K562 (cell line): ENCODE measurements around the gene RDH16. TPM values are rescaled to one million over a fixed set of nuclear protein-coding genes. Genes with fewer than 3 reads are reported as not detected.

Experiments used
- ATAC-seq: fragments of 200-7000 bp; cut with Tn5 transposase; 3 replicates; pipeline ENCODE4 v1.9.1; 2020; ENCODE audit warnings: moderate library complexity
- BruUV-seq: library from RNA; stranded (reverse); fragments of 400-500 nt; replicated peaks from 2 replicates; lab custom pipeline; 2021; lab: Mats Ljungman, UMichigan
- CTCF ChIA-PET: fragments of 300-600 bp; formaldehyde crosslinking; extraction: SDS; loops from one replicate; lab custom pipeline; 2021; ENCODE audit warnings: low intra/inter-chr PET ratio; lab: Yijun Ruan, JAX
- POLR2A ChIA-PET: fragments of 300-600, 350-650 bp; sonication (Branson Sonifier 250); formaldehyde crosslinking; extraction: SDS; loops from one replicate; lab custom pipeline; 2021; ENCODE audit warnings: antibody characterized with exemption, inconsistent platforms; lab: Yijun Ruan, JAX
- DNase-seq, 4 experiments: peaks; one replicate each; pipeline versions ENCODE4 v3.0.0 to v3.0.0-alpha.2; 2011 to 2018; ENCODE audit warnings: low spot score in 3 of 4, mixed read lengths in 3 of 4; ENCODE audit errors: extremely low read depth in 1 of 4
- FAIRE-seq: peaks from 2 replicates; lab custom pipeline; 2011; peaks lifted over from hg19 to GRCh38; lab: Jason Lieb, UNC
- H2AFZ ChIP-seq: 2 replicates; pipeline ENCODE4 v1.6.0; 2011; ENCODE audit warnings: low read depth, low read length, control low read depth, inconsistent platforms
- H3K27ac ChIP-seq: fragments of 200-600 bp; 3 replicates; pipeline ENCODE4 v1.8.0; 2011; ENCODE audit warnings: low read depth, mild to moderate bottlenecking, control low read depth, inconsistent platforms, low read length, moderate library complexity, mixed read lengths; ENCODE audit errors: extremely low read depth
- H3K27me3 ChIP-seq, 2 experiments: fragments of 300-600 bp in 1 of 2; 2 replicates in 1 of 2; 3 replicates in 1 of 2; pipeline versions ENCODE4 v1.6.0 to v1.8.0; 2011; ENCODE audit warnings: inconsistent platforms in 2 of 2, low read length in 2 of 2, mild to moderate bottlenecking in 1 of 2, mixed read lengths in 1 of 2, moderate library complexity in 1 of 2; ENCODE audit not compliant: control insufficient read depth in 2 of 2, insufficient read depth in 2 of 2
- H3K36me3 ChIP-seq: fragments of 300-600 bp; 3 replicates; pipeline ENCODE4 v1.8.0; 2011; ENCODE audit warnings: mild to moderate bottlenecking, low read length, inconsistent platforms; ENCODE audit not compliant: control insufficient read depth, insufficient read depth
- H3K4me1 ChIP-seq, 2 experiments: fragments of 200-600 bp in 1 of 2; replicated peaks in 1 of 2; 2 replicates in 1 of 2; 3 replicates in 1 of 2; pipeline versions ENCODE4 v1.5.1 to v1.8.0; 2011; ENCODE audit warnings: inconsistent platforms in 2 of 2, low read length in 2 of 2, mild to moderate bottlenecking in 1 of 2, mixed read lengths in 1 of 2, moderate library complexity in 1 of 2; ENCODE audit not compliant: control insufficient read depth in 2 of 2, insufficient read depth in 2 of 2
- H3K4me2 ChIP-seq: 2 replicates; pipeline ENCODE4 v1.6.1; 2011; ENCODE audit warnings: low read length, control low read depth, inconsistent platforms, mixed read lengths; ENCODE audit not compliant: insufficient read depth
- H3K4me3 ChIP-seq: fragments of 200-600 bp; sonication (generic), shearing (Covaris generic); 2 replicates; pipeline ENCODE4 v1.5.1; 2016; ENCODE audit warnings: control low read depth, inconsistent platforms
- H3K79me2 ChIP-seq: fragments of 200-600 bp; 3 replicates; pipeline ENCODE4 v1.8.0; 2011; ENCODE audit warnings: low read length, inconsistent platforms; ENCODE audit not compliant: control insufficient read depth, insufficient read depth
- H3K9ac ChIP-seq, 2 experiments: 2 replicates each; pipeline versions ENCODE4 v1.6.0 to v1.6.1; 2011; ENCODE audit warnings: low read depth in 2 of 2, low read length in 2 of 2, control low read depth in 1 of 2, inconsistent platforms in 1 of 2, mild to moderate bottlenecking in 1 of 2, mixed read lengths in 1 of 2; ENCODE audit not compliant: insufficient read depth in 1 of 2
- H3K9me1 ChIP-seq: one replicate; pipeline ENCODE4 v1.6.0; 2011; ENCODE audit warnings: inconsistent platforms, mild to moderate bottlenecking, low read length, moderate library complexity; ENCODE audit not compliant: control insufficient read depth, insufficient read depth
- H3K9me3 ChIP-seq: replicated peaks from 2 replicates; pipeline ENCODE4 v1.5.1; 2011; ENCODE audit warnings: low read depth, low read length, inconsistent platforms; ENCODE audit not compliant: control insufficient read depth, insufficient read depth
- H4K20me1 ChIP-seq: replicated peaks from 2 replicates; pipeline ENCODE4 v1.6.1; 2011; ENCODE audit warnings: low read length, inconsistent platforms, mixed read lengths; ENCODE audit not compliant: control insufficient read depth, insufficient read depth
- BCOR ChIP-seq: fragments of 450-650 bp; IDR thresholded peaks from 2 replicates; pipeline ENCODE4 v1.6.1; 2016
- GATA2 ChIP-seq: sonication (generic); formaldehyde crosslinking; IDR thresholded peaks from 2 replicates; pipeline ENCODE4 v1.4.0; 2020; ENCODE audit warnings: mild to moderate bottlenecking, missing genetic modification reagents
- GATAD2B ChIP-seq: fragments of 450-650 bp; IDR thresholded peaks from 2 replicates; pipeline ENCODE4 v1.6.1; 2017; ENCODE audit warnings: mild to moderate bottlenecking, borderline replicate concordance
- HDGF ChIP-seq: fragments of 450-650 bp; IDR thresholded peaks from 2 replicates; pipeline ENCODE4 v1.6.1; 2016
- HEY1 ChIP-seq: fragments of 250-450 bp; sonication (Bioruptor Pico); IDR thresholded peaks from 2 replicates; pipeline ENCODE4 v1.5.0; 2020; ENCODE audit warnings: mild to moderate bottlenecking, moderate library complexity, borderline replicate concordance
- KDM4B ChIP-seq, 2 experiments: fragments of 450-650 bp in 1 of 2; sonication (generic) in 1 of 2; IDR thresholded peaks; 2 replicates each; pipeline ENCODE4 v1.6.1; 2016 to 2017; ENCODE audit warnings: borderline replicate concordance in 2 of 2, antibody characterized with exemption in 1 of 2, low read depth in 1 of 2, mild to moderate bottlenecking in 1 of 2
- MCM2 ChIP-seq: fragments of 450-650 bp; IDR thresholded peaks from 2 replicates; pipeline ENCODE4 v1.6.1; 2017; ENCODE audit warnings: low read depth, mild to moderate bottlenecking
- PHF20 ChIP-seq: fragments of 450-650 bp; IDR thresholded peaks from 2 replicates; pipeline ENCODE4 v1.6.1; 2018; ENCODE audit not compliant: partially characterized antibody
- RAD51 ChIP-seq: fragments of 450-650 bp; IDR thresholded peaks from 2 replicates; pipeline ENCODE4 v1.7.1; 2016; ENCODE audit warnings: low read depth, mild to moderate bottlenecking, borderline replicate concordance
- TAF1 ChIP-seq: IDR thresholded peaks from 2 replicates; pipeline ENCODE4 v1.6.1; 2011; ENCODE audit warnings: mild to moderate bottlenecking, low read length, moderate library complexity; ENCODE audit not compliant: insufficient read depth, control insufficient read depth, severe bottlenecking; ENCODE audit errors: extremely low read depth
- TCF7 ChIP-seq: sonication (generic); IDR thresholded peaks from 2 replicates; pipeline ENCODE4 v1.6.1; 2016; ENCODE audit warnings: antibody characterized with exemption, borderline replicate concordance
- ZFPM2 ChIP-seq: fragments of 250-450 bp; sonication (Bioruptor Pico); IDR thresholded peaks from 2 replicates; pipeline ENCODE4 v1.5.1; 2022; ENCODE audit warnings: mild to moderate bottlenecking
- ZNF197 ChIP-seq: fragments of 200-800 bp; sonication (Bioruptor generic); IDR thresholded peaks from 2 replicates; pipeline ENCODE4 v1.6.1; 2016; ENCODE audit warnings: low read depth, missing genetic modification characterization, missing compliant biosample characterization
- ZNF655 ChIP-seq: fragments of 250-450 bp; sonication (Bioruptor Pico); IDR thresholded peaks from 2 replicates; pipeline ENCODE4 v1.5.0; 2021
- whole genome bisulfite sequencing: fragments of 100-300 bp; shearing (Covaris generic); methylation state at CpG from one replicate; pipeline ENCODE4 v1.1.6; 2016; ENCODE audit warnings: low coverage, mixed read lengths; ENCODE audit not compliant: insufficient coverage; ENCODE audit errors: missing lambda C conversion rate; 5-methylcytosine and 5-hydroxymethylcytosine counted together
- in situ Hi-C: fragments of 300-500 bp; cut with MboI; formaldehyde crosslinking; loops from 4 replicates; pipeline ENCODE4 v1.15.0; 2018; ENCODE audit warnings: inconsistent platforms, mixed read lengths
- intact Hi-C: fragments of 100-400 bp; cut with micrococcal nuclease; formaldehyde crosslinking; loops from 2 replicates; pipeline ENCODE4 v1.14.2; 2022
- polyA plus RNA-seq, 8 experiments: library from polyadenylated mRNA; depleted of rRNA in 4 of 8; stranded (reverse) in 5 of 8; unstranded in 3 of 8; fragments of >200 nt; fragmentation: Nextera tagmentation in 2 of 8; fragmentation: Illumina TruSeq in 1 of 8; extraction: Ambion mirVana in 2 of 8; extraction: Trizol in 1 of 8; gene quantifications; 2 replicates each; pipeline versions ENCODE4 v1.2.1 to v1.2.3, GENCODE V29; 2011 to 2014; ENCODE audit warnings: inconsistent platforms in 1 of 8, missing spikeins in 1 of 8
- total RNA-seq, 7 experiments: library from RNA; depleted of rRNA in 6 of 7; stranded (reverse); fragments of >200 nt in 6 of 7; fragmentation: Illumina TruSeq in 2 of 7; extraction: Trizol in 2 of 7; gene quantifications; 2 replicates each; pipeline versions ENCODE4 v1.2.1 to v1.2.3, GENCODE V29; 2011 to 2021; ENCODE audit warnings: low replicate concordance in 1 of 7
- TF ChIP-seq, protein P1 (sequence below), 2 experiments: IDR thresholded peaks; 2 replicates each; pipeline ENCODE4 v1.6.1; 2011; ENCODE audit warnings: borderline replicate concordance in 1 of 2, control low read depth in 1 of 2, low read depth in 1 of 2, low read length in 1 of 2, mild to moderate bottlenecking in 1 of 2, mixed read lengths in 1 of 2, moderate library complexity in 1 of 2; ENCODE audit not compliant: insufficient read depth in 1 of 2, insufficient read length in 1 of 2, poor library complexity in 1 of 2, severe bottlenecking in 1 of 2; ENCODE audit errors: extremely low read depth in 1 of 2

The RDH16 gene
- total and polyA plus RNA-seq, 9 of the 15 experiments (the other 6 are each of a cell fraction or from before 2014, with no cell fraction given) = 0.11 to 0.52 (median 0.22) TPM; not detected in 1

DNA sequence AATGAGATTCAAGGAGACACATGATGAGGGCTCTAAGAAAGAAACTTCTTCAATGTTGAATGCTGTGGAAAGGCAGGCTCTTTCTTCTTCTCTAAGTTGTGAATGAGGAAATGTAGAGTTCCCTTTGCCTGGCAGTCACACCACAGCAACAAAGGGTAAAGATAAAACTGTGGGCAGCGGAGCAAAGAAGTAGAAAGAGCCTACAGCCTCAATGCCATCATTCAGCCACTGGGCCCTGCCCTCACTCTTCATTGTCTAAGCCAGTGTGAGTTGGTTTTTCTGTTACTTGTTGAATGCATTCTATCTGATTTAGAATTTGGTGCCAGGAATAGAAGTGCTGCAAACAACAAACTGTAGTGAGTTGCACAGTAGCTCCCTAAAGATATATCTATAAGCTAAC is 35.4 kb downstream of the RDH16 start:
- no TSS peak for BruUV-seq
- no peaks in the 10 kb centered on the region for H3K79me2 ChIP-seq
- no peak for DNase-seq
- no peak for TF ChIP-seq ZNF655 (CRISPR knock-in tag)
- TF ChIP-seq GATA2 = no peak
- TF ChIP-seq HDGF = no peak
- TF ChIP-seq HEY1 = no peak
- TF ChIP-seq RAD51 = no peak
- TF ChIP-seq, all 486 proteins: peak for 0
- Histone ChIP-seq H3K27ac (no peak overlapping the region), H3K4me3 (no peak overlapping the region), H3K4me1 (no peaks in the 10 kb centered on the region), H4K20me1 (no peaks in the 10 kb centered on the region), H2AFZ (no peak overlapping the region), H3K36me3 (no peaks in the 10 kb centered on the region), H3K27me3 (no peaks in the 10 kb centered on the region), H3K9me3 (0 out of 2 replicates have a peak, but pooled peaks cover 1% of the 10 kb centered on the region), H3K4me2 (no peak overlapping the region), H3K9ac (no peak overlapping the region), H3K9me1 (no peaks in the 10 kb centered on the region)
- POLR2A ChIA-PET = no interaction called here
- in situ Hi-C loops (no loop called here), intact Hi-C loops (no loop called here)
- ATAC-seq (no peak), FAIRE-seq (no peak)
- 83% methylated on average over 1 of the region's 1 CpG for WGBS
- CTCF ChIA-PET = no interaction called here

GRCh38 chr12:56921346-56921745 is 36.1 kb downstream of the RDH16 start:
- ChIA-PET POLR2A (no interaction called here), CTCF (no interaction called here)
- Histone ChIP-seq H3K27ac (no peak overlapping the region), H3K9ac (no peak overlapping the region), H3K36me3 (no peaks in the 10 kb centered on the region), H3K4me1 (no peaks in the 10 kb centered on the region), H3K4me2 (no peak overlapping the region), H4K20me1 (no peaks in the 10 kb centered on the region), H3K9me3 (0 out of 2 replicates have a peak, but pooled peaks cover 1% of the 10 kb centered on the region), H3K9me1 (no peaks in the 10 kb centered on the region), H3K4me3 (no peak overlapping the region), H3K79me2 (no peaks in the 10 kb centered on the region), H2AFZ (no peak overlapping the region), H3K27me3 (no peaks in the 10 kb centered on the region)
- ATAC-seq = no peak
- DNase-seq = no peak
- 0% methylated on average over 1 of the region's 1 CpG for WGBS
- peak; percentile 44 for FAIRE-seq
- BruUV-seq = no TSS peak
- intact Hi-C loops (no loop called here), in situ Hi-C loops (no loop called here)
- TF ChIP-seq MCM2 (no peak), PHF20 (no peak), KDM4B (IDR thresholded peaks at IDR 0.05; ENCODE audit: borderline replicate concordance in 2 of 2, low read depth in 1 of 2) (no peak), BCOR (no peak), GATAD2B (no peak), ZFPM2 (CRISPR knock-in tag) (no peak), TCF7 (no peak), ZNF197 (no peak), TAF1 (no peak)
- TF ChIP-seq, protein P1, sequence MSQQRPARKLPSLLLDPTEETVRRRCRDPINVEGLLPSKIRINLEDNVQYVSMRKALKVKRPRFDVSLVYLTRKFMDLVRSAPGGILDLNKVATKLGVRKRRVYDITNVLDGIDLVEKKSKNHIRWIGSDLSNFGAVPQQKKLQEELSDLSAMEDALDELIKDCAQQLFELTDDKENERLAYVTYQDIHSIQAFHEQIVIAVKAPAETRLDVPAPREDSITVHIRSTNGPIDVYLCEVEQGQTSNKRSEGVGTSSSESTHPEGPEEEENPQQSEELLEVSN (IDR thresholded peaks at IDR 0.05; ENCODE audit: borderline replicate concordance in 1 of 2, extremely low read depth in 1 of 2, insufficient read depth in 1 of 2, insufficient read length in 1 of 2, low read depth in 1 of 2, low read length in 1 of 2, poor library complexity in 1 of 2, severe bottlenecking in 1 of 2) = no peak
